ENCODE results near the gene PRKCA.

Gene PRKCA

DNA sequence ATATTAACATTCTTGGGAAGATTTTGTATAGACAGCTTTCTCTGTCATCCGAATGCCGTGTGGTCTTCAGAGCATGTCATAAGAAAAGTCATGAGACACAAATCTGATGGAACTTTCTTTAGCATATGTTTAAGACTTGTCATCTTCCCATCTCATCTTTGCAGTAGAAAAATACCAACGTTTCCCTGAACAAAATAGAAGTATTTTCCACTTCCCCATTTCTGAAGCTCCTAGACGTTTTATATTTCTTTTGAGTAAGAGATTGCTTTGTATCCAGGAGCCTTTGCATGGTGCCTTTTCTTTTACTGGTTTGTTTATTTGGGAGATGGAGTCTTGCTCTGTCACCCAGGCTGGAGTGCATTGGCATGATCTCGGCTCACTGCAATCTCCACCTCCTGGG, 235.1 kb downstream of the PRKCA start:
- Histone ChIP-seq H3K9me3 (ENCODE audit: insufficient read depth, low read length) (peaks cover 12% of the 10 kb centered on the region; the same call in 1 of the 2 replicates), H4K20me1 (ENCODE audit: insufficient read depth, low read length) (no peaks in the 10 kb centered on the region), H3K27ac (ENCODE audit: low read length) (no peak overlapping the region), H3K36me3 (replicated peaks; ENCODE audit: low read depth, low read length) (no peaks in the 10 kb centered on the region), H3K4me3 (ENCODE audit: low read length) (no peak overlapping the region), H2AFZ (ENCODE audit: low read depth, low read length) (no peak overlapping the region), H3K9ac (ENCODE audit: low read length) (no peak overlapping the region), H3K27me3 (ENCODE audit: low read depth, low read length) (peaks cover 45% of the 10 kb centered on the region), H3K79me2 (ENCODE audit: low read length) (no peaks in the 10 kb centered on the region), H3K4me1 (ENCODE audit: low read length) (peaks cover 23% of the 10 kb centered on the region), H3K4me2 (ENCODE audit: low read length) (no peak overlapping the region)
- TF ChIP-seq, protein P1, sequence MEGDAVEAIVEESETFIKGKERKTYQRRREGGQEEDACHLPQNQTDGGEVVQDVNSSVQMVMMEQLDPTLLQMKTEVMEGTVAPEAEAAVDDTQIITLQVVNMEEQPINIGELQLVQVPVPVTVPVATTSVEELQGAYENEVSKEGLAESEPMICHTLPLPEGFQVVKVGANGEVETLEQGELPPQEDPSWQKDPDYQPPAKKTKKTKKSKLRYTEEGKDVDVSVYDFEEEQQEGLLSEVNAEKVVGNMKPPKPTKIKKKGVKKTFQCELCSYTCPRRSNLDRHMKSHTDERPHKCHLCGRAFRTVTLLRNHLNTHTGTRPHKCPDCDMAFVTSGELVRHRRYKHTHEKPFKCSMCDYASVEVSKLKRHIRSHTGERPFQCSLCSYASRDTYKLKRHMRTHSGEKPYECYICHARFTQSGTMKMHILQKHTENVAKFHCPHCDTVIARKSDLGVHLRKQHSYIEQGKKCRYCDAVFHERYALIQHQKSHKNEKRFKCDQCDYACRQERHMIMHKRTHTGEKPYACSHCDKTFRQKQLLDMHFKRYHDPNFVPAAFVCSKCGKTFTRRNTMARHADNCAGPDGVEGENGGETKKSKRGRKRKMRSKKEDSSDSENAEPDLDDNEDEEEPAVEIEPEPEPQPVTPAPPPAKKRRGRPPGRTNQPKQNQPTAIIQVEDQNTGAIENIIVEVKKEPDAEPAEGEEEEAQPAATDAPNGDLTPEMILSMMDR (IDR thresholded peaks at IDR 0.05; ENCODE audit: low read depth, low read length), result no peak

DNA sequence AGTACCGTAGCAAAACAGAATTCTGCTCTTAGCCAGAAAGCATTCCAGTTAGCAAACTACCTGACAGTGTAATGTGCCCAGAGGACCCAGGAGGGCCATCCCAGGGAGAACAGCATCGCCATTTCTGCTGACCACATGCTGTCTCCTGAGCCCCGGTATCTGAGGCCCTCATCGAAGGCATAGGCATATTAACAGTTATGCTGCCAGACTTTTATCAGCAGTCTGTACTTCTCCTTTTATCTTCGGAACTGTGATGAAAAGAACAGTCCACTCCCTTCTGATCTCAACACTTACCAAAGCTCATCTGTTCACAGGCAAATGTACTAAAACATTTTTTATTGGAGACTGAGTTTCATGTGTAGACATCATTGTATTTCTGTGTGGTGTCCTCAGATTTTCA, 236.4 kb downstream of the PRKCA start:
- Histone ChIP-seq H3K79me2 (ENCODE audit: low read length) (no peaks in the 10 kb centered on the region), H3K9me3 (ENCODE audit: insufficient read depth, low read length) (peaks cover 17% of the 10 kb centered on the region; the same call in 1 of the 2 replicates), H3K4me1 (ENCODE audit: low read length) (peaks cover 30% of the 10 kb centered on the region), H4K20me1 (ENCODE audit: insufficient read depth, low read length) (no peaks in the 10 kb centered on the region), H2AFZ (ENCODE audit: low read depth, low read length) (no peak overlapping the region), H3K4me3 (ENCODE audit: low read length) (no peak overlapping the region), H3K9ac (ENCODE audit: low read length) (no peak overlapping the region), H3K27ac (ENCODE audit: low read length) (no peak overlapping the region), H3K36me3 (replicated peaks; ENCODE audit: low read depth, low read length) (no peaks in the 10 kb centered on the region), H3K4me2 (ENCODE audit: low read length) (no peak overlapping the region), H3K27me3 (ENCODE audit: low read depth, low read length) (peaks cover 45% of the 10 kb centered on the region)
- TF ChIP-seq, protein P1 (IDR thresholded peaks at IDR 0.05; ENCODE audit: low read depth, low read length), result no peak
- TF ChIP-seq EZH2phosphoT487 (IDR thresholded peaks at IDR 0.05; ENCODE audit: low read depth), result no peak

DNA sequence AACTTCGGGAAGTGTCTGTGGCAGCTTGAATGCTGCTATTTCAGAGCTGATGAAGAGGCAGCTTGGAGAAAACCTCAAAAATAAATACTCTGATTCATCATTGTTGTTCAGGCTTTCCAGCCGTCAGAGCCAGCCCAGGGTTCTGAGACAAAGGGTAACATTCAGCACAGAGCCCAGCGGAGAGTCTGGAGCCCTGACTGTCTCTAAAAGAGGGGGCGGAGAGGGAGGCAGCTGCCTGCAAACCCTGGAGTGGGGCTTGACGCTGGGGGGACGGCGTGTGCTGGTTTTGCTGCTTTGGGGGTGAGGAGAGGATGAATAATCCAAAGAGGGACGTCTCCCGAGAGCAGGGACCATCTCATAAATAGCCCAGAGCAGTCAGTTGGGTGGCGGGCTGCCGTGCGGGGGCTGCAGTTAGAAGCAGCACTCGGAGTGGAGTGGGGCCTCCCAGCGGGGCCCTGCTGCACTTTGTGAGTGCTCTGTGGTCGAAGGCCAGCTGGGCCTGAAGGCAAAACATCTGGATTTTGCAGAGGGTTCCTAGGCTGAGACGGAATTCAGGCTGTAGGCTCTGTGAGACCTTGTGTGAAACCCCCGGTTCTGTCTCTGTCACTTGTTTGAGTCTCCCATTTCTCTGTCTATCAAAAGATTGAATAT, 237.8 kb downstream of the PRKCA start:
- Histone ChIP-seq H3K4me3 (ENCODE audit: low read length) (no peak overlapping the region), H3K9me3 (ENCODE audit: insufficient read depth, low read length) (peaks cover 17% of the 10 kb centered on the region; the same call in 1 of the 2 replicates), H4K20me1 (ENCODE audit: insufficient read depth, low read length) (no peaks in the 10 kb centered on the region), H3K4me1 (ENCODE audit: low read length) (peaks cover 30% of the 10 kb centered on the region), H3K9ac (ENCODE audit: low read length) (no peak overlapping the region), H3K4me2 (ENCODE audit: low read length) (no peak overlapping the region), H2AFZ (ENCODE audit: low read depth, low read length) (no peak overlapping the region), H3K27ac (ENCODE audit: low read length) (no peak overlapping the region), H3K27me3 (ENCODE audit: low read depth, low read length) (peaks cover 45% of the 10 kb centered on the region), H3K36me3 (replicated peaks; ENCODE audit: low read depth, low read length) (no peaks in the 10 kb centered on the region), H3K79me2 (ENCODE audit: low read length) (no peaks in the 10 kb centered on the region)
- TF ChIP-seq, protein P1 (IDR thresholded peaks at IDR 0.05; ENCODE audit: low read depth, low read length), result no peak
- no peak for TF ChIP-seq EZH2phosphoT487 (IDR thresholded peaks at IDR 0.05; ENCODE audit: low read depth)

DNA sequence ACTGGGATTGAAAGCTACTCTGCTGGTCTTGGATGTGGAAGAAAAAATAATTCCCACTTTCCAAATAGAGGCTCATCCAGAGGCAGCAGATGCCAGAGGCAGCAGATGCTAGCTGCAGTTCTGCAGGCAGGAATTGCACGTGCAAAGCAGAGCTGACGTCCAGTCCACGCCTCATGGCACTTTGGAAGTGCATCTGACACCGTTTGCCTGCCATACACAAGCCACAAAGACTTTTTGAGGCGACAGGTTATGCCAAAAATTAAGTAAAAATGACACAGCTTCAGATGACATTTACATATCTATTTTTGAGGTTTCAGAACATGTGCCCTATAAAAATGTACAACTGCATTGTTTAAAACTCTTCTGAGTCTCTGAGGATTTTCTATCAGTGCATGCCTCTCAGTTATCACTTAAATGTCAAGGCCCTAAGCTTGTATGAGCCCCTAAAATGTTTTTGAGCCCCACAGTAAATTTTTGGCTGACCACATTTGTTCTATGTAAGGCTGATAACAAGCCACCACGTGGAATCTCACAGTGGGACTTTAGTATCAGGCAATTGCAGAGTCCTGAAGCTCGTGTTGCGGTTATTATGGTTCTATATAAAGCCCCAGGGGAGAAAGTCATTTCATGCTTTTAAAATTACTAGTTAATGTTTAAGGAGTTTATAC, 239.2 kb downstream of the PRKCA start:
- Histone ChIP-seq H3K9me3 (ENCODE audit: insufficient read depth, low read length) (peaks cover 30% of the 10 kb centered on the region; the same call in 1 of the 2 replicates), H4K20me1 (ENCODE audit: insufficient read depth, low read length) (no peaks in the 10 kb centered on the region), H3K79me2 (ENCODE audit: low read length) (no peaks in the 10 kb centered on the region), H3K4me2 (ENCODE audit: low read length) (peak overlapping the region; percentile 71), H3K36me3 (replicated peaks; ENCODE audit: low read depth, low read length) (no peaks in the 10 kb centered on the region), H2AFZ (ENCODE audit: low read depth, low read length) (no peak overlapping the region), H3K4me3 (ENCODE audit: low read length) (peak overlapping the region; percentile 26), H3K9ac (ENCODE audit: low read length) (no peak overlapping the region), H3K27ac (ENCODE audit: low read length) (peak overlapping the region; percentile 37), H3K27me3 (ENCODE audit: low read depth, low read length) (peaks cover 37% of the 10 kb centered on the region), H3K4me1 (ENCODE audit: low read length) (peaks cover 30% of the 10 kb centered on the region)
- TF ChIP-seq EZH2phosphoT487 (IDR thresholded peaks at IDR 0.05; ENCODE audit: low read depth), result no peak
- TF ChIP-seq, protein P1 (IDR thresholded peaks at IDR 0.05; ENCODE audit: low read depth, low read length), result no peak
